HEK293T (cell line): Measurements from ENCODE around the gene GPRIN3.

Source experiments
- BHLHE40 ChIP-seq: fragments of 450-650 bp; IDR thresholded peaks from 2 replicates; pipeline ENCODE4 v1.6.1; 2016; ENCODE audit warnings: mild to moderate bottlenecking, moderate library complexity, borderline replicate concordance
- ELF4 ChIP-seq: fragments of 450-650 bp; IDR thresholded peaks from 2 replicates; pipeline ENCODE4 v1.6.1; 2017; ENCODE audit warnings: antibody characterized with exemption
- FOXA1 ChIP-seq: fragments of 450-650 bp; IDR thresholded peaks from 2 replicates; pipeline ENCODE4 v1.6.1; 2016; ENCODE audit warnings: mild to moderate bottlenecking
- FOXK2 ChIP-seq: fragments of 450-650 bp; IDR thresholded peaks from 2 replicates; pipeline ENCODE4 v1.6.1; 2016; ENCODE audit warnings: mild to moderate bottlenecking
- FOXM1 ChIP-seq: fragments of 450-650 bp; IDR thresholded peaks from 2 replicates; pipeline ENCODE4 v1.6.1; 2017; ENCODE audit warnings: mild to moderate bottlenecking, borderline replicate concordance
- L3MBTL2 ChIP-seq: fragments of 450-650 bp; conservative IDR thresholded peaks from 2 replicates; pipeline ENCODE4 v1.6.1; 2016; ENCODE audit warnings: mild to moderate bottlenecking
- LEF1 ChIP-seq: fragments of 450-650 bp; IDR thresholded peaks from 2 replicates; pipeline ENCODE4 v1.6.1; 2017; ENCODE audit warnings: mild to moderate bottlenecking, borderline replicate concordance
- NFRKB ChIP-seq: fragments of 450-650 bp; IDR thresholded peaks from 2 replicates; pipeline ENCODE4 v1.6.1; 2016; ENCODE audit warnings: mild to moderate bottlenecking, moderate library complexity
- SP1 ChIP-seq: fragments of 450-650 bp; IDR thresholded peaks from 2 replicates; pipeline ENCODE4 v1.6.1; 2017
- SUZ12 ChIP-seq: fragments of 450-650 bp; IDR thresholded peaks from 2 replicates; pipeline ENCODE4 v1.6.1; 2016; ENCODE audit warnings: mild to moderate bottlenecking
- TARDBP ChIP-seq: fragments of 450-650 bp; IDR thresholded peaks from 2 replicates; pipeline ENCODE4 v1.6.1; 2016

DNA sequence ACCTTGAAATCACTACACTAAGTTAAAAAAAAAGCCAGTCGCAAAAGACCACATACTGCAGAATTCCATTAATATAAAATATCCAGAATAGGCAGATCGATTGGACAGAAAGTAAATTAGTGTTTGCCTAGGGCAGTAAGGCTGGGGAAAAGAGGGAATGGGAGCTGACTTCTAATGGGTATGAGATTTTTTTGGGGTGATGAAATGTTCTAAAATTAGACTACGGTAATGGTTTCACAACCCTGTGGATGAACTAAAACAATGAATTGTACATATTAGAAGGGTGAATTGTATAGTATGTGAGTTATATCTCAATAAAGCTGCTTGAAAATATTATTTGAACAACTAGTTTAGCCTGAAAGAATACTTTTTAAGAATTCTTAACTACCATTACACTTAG, 6.7 kb upstream of the GPRIN3 start:
- TF ChIP-seq SUZ12 (no peak), BHLHE40 (no peak), ELF4 (no peak), FOXA1 (no peak), FOXM1 (no peak), SP1 (no peak), NFRKB (no peak), LEF1 (no peak), TARDBP (no peak), L3MBTL2 (no peak), FOXK2 (no peak)
